Neutrophil (primary cell): ENCODE results near the gene GH2.

Experiments used
- H3K27ac ChIP-seq: fragments of 200-600 bp; sonication (generic); 2 replicates; pipeline ENCODE4 v1.5.1; 2016; ENCODE audit warnings: mild to moderate bottlenecking, moderate library complexity
- H3K27me3 ChIP-seq: fragments of 200-600 bp; sonication (generic); 2 replicates; pipeline ENCODE4 v1.6.0; 2016; ENCODE audit warnings: mild to moderate bottlenecking
- H3K36me3 ChIP-seq: fragments of 200-600 bp; sonication (generic); 2 replicates; pipeline ENCODE4 v1.5.1; 2017
- H3K4me1 ChIP-seq, 2 experiments: fragments of 200-600 bp in 1 of 2; sonication (generic) in 1 of 2; 1 replicate in 1 of 2; 2 replicates in 1 of 2; pipeline versions ENCODE4 v1.5.1 to v1.6.1; 2013 to 2016; ENCODE audit warnings: low read depth in 1 of 2, low read length in 1 of 2, mild to moderate bottlenecking in 1 of 2, moderate library complexity in 1 of 2; ENCODE audit not compliant: control insufficient read depth in 1 of 2, insufficient read depth in 1 of 2
- H3K4me3 ChIP-seq, 2 experiments: fragments of 200-600 bp in 1 of 2; sonication (generic) in 1 of 2; 1 replicate in 1 of 2; 2 replicates in 1 of 2; pipeline ENCODE4 v1.5.1; 2013 to 2016; ENCODE audit warnings: low read depth in 1 of 2, low read length in 1 of 2, mild to moderate bottlenecking in 1 of 2, moderate library complexity in 1 of 2
- H3K9me3 ChIP-seq: fragments of 200-600 bp; sonication (generic); 2 replicates; pipeline ENCODE4 v1.5.1; 2016
- TF ChIP-seq, protein P1 (sequence below): fragments of 200-600 bp; sonication (generic); IDR thresholded peaks from 2 replicates; pipeline ENCODE4 v1.5.1; 2016; ENCODE audit warnings: antibody characterized with exemption

Gene GH2

DNA sequence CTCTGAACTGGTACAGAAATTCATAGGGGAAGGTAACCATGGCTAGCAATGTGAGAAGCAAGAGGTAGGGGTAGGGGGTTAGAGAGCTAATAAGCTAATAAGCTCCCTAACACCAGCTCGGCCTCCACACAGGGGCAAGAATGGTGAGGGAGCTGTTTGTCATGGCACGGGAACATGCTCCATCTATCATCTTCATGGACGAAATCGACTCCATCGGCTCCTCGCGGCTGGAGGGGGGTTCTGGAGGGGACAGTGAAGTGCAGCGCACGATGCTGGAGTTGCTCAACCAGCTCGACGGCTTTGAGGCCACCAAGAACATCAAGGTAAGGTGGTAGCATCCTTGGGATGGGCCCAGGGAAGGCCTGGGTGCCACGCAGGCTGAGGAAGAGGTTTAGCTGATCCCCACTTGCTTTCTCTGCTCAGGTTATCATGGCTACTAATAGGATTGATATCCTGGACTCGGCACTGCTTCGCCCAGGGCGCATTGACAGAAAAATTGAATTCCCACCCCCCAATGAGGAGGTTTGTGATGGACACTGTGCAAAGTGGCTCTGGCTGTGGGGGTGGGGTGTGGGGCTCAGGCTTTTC, 50.7 kb downstream of the GH2 start:
- peaks cover 69% of the 10 kb centered on the region for H3K36me3 ChIP-seq
- peaks cover 31 to 41% of the 10 kb centered on the region in 2 experiments for H3K4me1 ChIP-seq
- H3K4me3 ChIP-seq: no peak overlapping the region
- TF ChIP-seq, protein P1, sequence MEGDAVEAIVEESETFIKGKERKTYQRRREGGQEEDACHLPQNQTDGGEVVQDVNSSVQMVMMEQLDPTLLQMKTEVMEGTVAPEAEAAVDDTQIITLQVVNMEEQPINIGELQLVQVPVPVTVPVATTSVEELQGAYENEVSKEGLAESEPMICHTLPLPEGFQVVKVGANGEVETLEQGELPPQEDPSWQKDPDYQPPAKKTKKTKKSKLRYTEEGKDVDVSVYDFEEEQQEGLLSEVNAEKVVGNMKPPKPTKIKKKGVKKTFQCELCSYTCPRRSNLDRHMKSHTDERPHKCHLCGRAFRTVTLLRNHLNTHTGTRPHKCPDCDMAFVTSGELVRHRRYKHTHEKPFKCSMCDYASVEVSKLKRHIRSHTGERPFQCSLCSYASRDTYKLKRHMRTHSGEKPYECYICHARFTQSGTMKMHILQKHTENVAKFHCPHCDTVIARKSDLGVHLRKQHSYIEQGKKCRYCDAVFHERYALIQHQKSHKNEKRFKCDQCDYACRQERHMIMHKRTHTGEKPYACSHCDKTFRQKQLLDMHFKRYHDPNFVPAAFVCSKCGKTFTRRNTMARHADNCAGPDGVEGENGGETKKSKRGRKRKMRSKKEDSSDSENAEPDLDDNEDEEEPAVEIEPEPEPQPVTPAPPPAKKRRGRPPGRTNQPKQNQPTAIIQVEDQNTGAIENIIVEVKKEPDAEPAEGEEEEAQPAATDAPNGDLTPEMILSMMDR: no peak
- H3K27me3 ChIP-seq: no peaks in the 10 kb centered on the region
- H3K9me3 ChIP-seq: no peaks in the 10 kb centered on the region
- H3K27ac ChIP-seq: peak overlapping the region; percentile 5

DNA sequence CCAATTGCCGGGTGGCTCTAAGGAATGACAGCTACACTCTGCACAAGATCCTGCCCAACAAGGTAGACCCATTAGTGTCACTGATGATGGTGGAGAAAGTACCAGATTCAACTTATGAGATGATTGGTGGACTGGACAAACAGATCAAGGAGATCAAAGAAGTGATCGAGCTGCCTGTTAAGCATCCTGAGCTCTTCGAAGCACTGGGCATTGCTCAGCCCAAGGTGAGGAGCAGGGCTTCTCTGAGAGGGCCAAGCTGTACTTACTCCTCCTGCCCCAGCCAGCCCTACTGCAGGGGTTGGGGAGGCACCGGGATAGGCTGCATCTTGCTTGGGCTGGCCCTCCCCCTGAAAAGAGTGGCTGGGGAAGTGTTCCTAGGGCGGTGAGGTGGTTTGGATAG, 51.5 kb downstream of the GH2 start:
- H3K27ac ChIP-seq: no peak overlapping the region
- H3K4me1 ChIP-seq: peaks cover 36 to 47% of the 10 kb centered on the region in 2 experiments
- no peaks in the 10 kb centered on the region for H3K9me3 ChIP-seq
- no peaks in the 10 kb centered on the region for H3K27me3 ChIP-seq
- H3K4me3 ChIP-seq: no peak overlapping the region
- TF ChIP-seq, protein P1: no peak
- H3K36me3 ChIP-seq: peaks cover 62% of the 10 kb centered on the region
